CD4-positive, alpha-beta T cell treated with Interleukin-15 for 4 hours (primary cell): Measurements from ENCODE around the gene IFI27.
"Not testable (repeated sequence)": the region's sequence is repeated elsewhere in the genome, so short reads cannot be mapped to it uniquely, and the experiment has no call there.

Experiments used
- DNase-seq: peaks from one replicate; pipeline ENCODE4 v3.0.0-alpha.2; 2020; ENCODE audit warnings: low spot score

Gene IFI27

DNA sequence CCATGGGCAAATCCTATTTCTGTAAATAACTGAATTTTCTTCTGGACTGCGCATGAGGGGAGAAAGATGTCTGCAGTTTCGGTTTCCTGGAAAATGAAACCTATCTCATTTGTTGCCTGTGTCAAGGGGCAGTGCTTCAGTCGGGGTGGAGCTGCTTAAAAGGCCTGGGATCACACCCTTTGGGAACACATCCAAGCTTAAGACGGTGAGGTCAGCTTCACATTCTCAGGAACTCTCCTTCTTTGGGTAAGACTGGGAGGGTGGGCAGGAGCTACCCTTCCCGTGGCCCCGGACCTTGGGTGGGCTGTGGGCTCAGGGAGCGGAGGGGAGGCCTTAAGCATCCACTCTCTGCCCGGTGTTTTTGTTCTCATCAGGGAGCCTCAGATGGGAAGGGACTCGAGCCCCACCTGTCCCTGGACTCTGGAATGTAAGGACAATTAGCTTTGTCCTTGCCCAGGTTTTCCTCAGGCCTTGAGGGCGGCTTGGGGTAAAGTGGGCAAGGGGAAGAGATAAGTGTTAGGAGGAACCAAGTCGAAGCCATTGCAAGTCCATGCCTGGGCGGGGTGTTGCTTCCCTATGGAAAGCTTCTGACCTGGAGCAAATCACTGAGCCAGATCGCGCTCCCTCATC lies at the start of gene IFI27:
Gene IFI27 (plus strand): TSS at position 185 of the 630 bp plus-strand sequence.
- no peak for DNase-seq

DNA sequence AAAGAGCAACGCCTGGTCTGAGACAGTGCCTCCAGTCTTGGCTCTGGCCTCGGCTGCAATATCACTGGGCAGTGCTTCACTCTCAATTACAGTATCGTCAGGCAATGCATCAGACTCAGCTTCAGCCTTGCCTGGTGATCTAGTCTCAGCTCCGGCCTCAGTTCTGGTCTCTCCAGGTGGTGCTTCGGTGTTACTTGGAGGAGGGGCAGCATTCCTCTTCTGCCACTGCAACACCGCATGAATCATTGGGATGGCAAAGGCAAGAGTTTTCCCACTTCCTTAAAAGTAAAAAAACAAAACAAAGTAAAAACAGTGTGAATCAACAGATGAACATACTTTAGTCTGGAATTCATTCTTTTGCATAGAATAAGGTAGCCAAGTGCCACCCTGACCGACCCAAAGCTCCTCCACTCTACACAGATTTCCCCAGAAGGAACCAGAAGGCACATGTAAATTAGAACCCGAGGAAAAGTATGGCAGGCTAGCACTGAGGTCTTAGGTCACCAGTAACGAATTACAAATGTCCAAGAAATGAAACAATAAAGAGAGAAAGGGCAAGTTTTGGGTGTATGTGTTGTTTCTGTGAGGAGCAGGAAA lies 48.1 kb upstream of the IFI27 start:
- DNase-seq, result no peak

DNA sequence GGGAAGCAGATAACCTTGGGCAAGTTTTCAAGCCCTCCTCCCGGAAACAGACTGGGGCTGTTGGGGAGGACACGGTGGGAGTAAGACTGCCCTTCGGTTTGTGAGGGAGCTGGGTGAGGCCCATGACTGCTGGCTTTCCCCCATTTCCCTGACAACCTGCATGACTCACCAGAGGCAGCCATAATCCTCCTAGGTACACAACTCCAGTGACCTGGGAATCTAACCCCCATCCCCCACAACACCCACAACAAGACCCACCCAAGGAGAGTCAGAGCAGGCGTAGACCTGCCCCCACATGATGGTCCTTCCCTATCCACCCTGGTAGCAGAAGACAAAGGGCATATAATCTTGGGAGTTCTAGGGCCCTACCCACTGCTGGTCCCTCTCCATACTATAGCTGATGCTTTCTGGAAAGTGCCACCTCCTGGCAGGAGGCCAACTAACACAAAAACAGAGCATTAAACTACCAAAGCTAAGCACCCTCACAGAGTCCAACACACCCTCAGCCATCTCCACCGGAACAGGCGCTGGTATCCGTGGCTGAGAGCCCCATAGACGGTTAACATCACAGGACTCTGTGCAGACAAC lies 44.4 kb upstream of the IFI27 start:
- DNase-seq, result no peak

DNA sequence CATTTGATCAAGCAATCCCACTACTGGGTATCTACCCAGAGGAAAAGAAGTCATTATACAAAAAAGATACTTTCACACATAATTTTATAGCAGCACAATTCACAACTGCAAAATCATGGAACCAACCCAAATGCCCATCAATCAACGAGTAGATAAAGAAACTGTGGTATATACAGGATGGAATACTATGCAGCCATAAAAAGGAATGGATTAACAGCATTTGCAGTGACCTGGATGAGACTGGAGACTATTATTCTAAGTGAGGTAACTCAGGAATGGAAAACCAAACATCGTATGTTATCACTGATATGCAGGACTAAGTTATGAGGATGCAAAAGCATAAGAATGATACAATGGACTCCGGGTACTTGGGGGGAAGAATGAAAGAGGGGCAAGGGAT lies 38.5 kb upstream of the IFI27 start:
- DNase-seq, result not testable (repeated sequence)

DNA sequence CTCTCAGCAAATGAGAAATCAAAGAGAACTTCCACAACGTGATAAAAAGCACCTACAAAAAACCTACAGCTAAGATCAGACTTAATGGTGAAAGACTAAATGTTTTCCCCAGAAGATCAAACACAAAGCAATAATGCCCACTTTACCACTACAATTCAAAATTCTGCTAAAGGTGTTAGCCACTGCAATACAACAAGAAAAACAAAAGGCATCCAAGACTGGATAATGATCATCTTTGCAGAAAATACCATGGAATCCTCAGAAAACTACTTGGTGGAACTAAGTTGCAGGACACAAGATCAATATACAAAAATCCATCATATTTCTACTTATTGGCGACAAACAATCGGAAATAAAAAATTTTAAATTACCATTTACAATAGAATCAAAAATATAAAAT lies 36.0 kb upstream of the IFI27 start:
- no peak for DNase-seq

DNA sequence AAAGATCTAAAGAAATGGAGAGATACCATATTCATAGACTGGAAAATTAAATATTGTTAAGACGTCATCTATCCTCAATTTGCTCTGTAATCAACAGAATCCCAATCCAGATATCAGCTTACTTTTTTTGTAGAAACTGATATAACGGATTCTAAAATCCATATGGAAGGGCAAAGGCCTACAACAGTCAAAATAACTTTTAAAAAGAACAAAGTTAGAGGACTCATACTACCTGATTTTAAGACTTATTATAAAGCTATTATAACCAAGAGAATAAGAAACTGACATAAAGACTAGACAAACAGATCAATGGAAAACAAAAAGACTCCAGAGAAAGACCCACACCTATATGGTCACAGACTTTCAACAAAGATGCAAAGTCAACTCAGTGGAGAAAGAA lies 35.5 kb upstream of the IFI27 start:
- no peak for DNase-seq

DNA sequence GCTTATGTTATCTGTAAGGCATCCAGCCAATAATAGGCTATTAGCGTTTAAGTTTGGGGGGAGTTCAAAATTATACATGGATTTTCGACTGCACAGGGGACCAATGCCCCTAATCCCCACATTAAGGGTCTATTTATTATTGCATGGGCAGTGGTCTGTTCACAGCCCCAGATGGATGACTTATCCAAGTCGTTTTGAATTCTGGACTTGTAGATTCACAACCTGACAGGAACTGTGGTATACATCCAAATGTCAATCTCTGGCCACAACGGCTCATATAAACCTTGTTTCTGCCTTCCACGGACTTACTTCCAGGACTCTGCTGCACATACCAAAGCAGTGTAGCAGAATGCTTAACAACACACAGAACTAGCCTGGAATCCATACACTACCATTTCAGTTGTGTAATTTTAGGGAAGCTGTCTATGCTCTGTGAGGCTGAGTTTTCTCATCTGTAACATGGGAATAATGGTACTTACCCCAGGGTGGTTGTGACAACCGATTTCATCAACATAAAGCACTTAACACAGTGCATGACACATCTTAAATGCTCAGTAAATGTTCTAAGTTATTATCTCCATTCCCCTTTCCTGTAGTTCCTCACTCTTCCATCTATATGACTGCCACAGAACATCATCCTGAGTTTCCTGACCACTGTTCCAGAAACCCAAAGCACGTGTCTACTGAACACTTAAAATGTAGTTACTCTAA lies 33.3 kb upstream of the IFI27 start:
- DNase-seq, result no peak

DNA sequence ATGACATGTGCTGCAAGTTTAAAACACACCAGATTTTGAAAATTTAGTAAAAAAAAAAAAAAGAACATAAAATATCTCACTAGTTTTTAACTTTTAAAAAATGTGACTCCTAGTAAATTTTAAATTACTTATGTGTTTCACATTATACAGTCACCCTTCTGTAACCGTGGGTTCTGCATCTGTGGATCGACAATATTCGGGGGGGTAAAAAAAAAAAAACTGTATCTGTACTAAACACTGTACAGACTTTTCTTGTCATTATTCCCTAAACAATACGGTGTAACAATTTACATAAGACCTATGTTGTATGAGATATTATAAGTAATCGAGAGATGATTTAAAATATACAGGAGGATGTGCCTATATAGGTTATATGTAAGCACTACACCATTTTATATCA lies 32.7 kb upstream of the IFI27 start:
- no peak for DNase-seq

DNA sequence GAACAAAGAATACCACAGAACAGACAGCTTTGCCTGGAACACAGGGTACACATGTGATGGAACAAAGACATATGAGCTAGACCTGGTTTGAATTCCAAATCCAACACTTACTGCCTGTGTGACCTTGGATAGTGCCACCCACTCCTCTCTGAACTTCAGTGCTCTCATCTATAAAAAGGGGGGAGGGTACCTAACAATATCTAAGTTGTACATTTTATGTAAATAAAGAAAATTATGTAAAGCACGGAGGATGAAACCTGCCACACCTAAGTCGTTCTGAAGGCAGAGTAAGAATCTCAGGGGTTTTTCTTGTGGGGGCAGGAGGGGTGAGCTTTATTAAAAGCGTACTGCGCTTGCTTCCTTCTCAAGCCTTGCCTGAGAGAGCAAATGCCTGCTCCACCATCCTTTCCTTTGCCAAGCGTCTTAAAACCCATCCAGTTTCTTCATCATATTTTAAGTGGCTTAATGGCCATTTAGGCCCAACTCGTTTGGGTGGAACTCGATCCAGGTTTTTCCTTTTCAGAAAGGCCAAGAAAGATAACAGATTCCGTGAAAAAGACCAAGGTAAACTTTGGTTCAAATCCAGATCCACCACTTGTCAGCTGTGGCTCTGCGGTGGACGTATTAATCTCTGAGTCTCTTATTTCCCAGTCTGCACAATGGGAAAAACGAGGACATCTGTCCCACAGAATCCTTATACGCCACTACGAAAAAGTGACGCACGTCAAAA lies 30.5 kb upstream of the IFI27 start:
- DNase-seq, result peak; percentile 14

DNA sequence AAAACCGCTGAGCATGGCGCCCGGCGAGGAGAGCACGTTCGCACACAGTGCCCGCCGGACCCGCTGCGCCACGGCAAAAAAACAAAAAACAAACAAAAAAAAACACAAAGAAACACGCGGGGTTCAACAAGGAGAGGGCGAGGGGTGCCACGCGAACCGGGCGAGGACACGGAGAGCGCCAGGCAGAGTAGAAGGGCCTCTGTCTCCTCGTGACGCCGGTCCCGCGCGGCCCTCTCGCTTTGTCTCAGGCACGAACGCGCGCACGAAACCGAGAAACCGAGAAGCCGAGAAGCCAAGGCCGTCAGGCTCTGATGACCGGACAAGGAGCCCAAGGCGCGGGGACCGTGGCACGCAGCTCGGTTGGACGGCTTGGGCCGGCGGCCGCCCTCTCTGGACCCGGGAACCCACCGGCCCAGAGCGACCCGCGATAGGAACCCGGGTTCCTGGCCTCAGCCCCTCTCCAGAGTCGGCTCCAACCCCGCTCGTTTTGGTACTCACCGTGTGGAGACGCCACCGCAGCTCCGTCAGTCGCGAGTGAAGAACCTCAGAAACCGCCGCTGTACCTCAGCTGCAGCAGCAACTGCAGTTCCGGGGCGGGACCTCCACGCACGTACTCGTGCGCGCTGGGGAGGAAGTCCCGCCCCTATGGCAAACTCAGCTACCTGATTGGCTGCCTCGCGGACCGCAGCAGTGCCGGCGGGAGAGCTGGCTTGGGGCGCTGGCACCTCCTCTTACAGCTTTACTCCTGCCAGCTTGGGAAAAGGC lies 29.7 kb upstream of the IFI27 start, which contains the start of the genes DDX24 and IFI27L1:
Gene DDX24 (minus strand): TSS at position 582 of the 765 bp plus-strand sequence. CDS start 1,460 bp downstream, outside the sequence.
Gene IFI27L1 (plus strand): TSS at position 690 of the 765 bp plus-strand sequence. CDS start 15,628 bp downstream, outside the sequence.
- DNase-seq, result peak; percentile 96

DNA sequence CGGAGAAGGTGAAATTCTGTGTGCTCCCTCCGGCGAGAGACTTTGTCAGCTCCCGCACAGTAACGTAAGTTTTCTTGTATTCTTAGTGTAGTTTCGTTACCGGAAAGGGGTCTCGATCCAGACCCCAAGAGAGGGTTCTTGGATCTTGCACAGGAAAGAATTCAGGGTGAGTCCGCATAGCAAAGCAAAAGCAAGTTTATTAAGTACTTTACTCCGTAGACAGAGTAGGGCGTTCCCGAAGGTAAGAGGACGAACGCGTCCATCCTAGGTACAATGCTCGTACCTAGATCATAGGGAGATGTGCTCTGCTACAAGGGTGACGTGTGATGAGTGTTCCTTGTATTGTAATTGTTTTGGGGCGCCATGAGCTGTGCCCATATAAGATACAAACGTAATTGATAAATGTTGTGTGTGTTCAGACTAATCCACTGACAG lies 29.1 kb upstream of the IFI27 start:
- DNase-seq, result peak; percentile 6

DNA sequence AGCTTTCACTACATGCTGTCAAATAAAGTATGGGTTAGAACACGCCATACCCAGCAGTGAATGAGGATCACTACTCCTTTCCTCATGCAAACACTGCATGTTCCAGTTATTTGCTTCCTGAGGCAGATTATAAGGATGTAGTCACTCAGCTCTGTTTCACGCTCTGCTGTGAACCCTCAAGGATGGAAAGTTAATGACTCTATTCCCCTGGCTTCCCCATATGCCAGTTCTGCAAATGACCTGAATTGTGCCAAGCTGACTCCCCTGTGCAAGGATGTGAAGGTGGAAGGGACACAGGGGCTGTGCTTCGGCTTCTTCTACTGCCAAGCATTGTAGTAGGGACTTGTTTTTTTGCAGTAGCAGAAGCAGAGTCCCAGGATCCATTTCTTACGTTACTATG lies 22.6 kb upstream of the IFI27 start:
- no peak for DNase-seq

DNA sequence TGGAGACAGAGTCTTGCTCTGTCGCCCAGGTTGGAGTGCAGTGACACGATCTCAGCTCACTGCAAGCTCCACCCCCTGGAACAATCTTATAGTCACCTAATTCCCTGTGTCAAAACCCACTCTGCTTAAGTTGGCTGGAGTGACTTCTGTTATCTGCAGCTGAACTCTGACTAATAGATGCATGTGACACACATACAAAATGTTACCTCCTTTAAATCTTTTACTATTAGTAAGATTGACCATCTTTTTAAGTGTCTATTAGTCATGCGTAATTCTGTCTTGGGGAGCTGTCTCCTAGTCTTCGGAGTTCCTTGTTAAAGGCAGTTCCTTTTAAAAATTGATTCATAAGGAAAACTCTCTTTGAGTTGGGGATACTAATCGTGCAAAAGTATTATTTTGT lies 22.0 kb upstream of the IFI27 start:
- no peak for DNase-seq

DNA sequence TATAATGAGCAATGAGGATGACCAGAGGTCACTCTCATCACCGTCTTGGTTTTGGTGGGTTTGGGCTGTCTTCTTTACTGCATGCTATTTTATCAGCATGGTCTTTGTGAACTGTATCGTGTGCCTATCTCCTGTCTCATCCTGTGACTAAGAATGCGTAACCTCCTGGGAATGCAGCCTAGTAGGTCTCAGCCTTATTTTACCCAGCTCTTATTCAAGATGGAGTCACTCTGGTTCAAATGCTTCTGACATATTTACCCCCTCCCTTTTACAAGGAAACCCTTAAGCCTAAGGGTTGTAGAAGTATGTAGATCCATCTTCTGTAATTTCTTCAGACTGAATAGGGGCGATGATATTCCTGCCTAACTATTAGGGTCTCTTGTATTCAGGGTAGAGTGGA lies 21.1 kb upstream of the IFI27 start:
- no peak for DNase-seq

DNA sequence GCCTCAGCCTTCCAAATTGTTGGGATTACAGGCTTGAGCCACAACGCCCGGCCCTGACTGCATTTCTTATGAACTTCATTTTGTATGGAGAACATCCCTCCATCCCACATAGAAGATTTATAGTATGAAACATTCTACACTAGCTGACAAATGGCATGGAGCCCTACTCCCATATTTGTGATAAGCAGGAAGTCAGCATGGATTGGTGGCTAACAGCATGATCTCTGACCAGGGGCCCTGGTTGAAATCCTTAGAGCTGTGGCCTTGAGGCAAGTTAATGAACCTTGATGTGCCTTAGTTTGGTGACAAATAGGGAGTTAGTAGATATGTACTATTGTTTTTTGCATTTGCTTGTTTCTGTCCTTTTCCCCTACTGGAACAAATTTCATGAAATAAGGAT lies 17.1 kb upstream of the IFI27 start:
- no peak for DNase-seq

DNA sequence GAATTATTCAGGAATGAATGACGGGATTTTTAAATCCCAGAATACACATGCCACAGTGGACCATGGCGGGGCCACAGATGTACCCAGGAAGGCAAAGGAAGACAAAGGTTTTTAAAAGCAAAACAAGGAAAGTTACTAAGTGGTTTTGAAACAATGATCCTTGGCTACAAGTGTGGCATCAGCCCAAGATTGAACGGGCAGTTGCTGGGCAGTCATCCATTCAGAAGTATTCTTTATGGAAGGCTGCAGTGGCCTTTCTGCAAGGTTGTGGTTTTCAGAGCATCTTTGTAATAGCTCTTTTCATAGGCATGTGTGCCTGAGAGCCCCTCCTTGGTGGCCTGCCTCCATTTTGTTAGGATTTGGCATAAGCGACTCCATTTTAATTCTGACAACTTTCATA lies 13.4 kb upstream of the IFI27 start:
- no peak for DNase-seq

DNA sequence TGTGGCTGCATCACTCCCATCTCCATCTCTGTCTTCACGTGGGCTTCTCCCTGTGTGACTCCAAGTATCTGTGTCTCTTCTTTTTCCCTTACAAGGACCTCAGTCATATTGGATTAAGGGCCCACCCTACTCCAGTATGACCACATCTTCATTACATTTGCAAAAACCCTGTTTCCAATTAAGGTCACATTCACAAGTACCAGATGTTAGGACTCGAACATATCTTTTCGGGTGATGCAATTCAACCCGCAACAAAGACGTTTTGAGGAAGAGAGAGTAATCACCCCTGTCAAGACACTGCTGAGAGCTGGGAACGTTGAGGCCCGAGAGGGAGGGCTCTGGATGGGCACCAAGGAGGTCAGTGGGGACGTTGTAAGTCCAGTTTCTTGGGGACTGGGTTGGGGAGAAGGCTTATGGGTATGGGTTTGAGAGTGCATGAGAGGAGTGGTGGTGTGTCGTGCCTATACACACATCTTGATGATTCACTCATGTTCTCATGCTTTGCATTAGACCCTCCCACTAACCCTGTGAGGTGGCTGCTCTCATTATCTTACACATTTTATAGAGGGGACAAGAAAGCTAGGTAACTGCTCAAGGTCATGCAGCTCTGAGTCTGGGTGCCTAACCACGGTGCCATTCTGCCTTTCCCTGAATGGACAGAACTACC lies 12.1 kb upstream of the IFI27 start:
- no peak for DNase-seq

DNA sequence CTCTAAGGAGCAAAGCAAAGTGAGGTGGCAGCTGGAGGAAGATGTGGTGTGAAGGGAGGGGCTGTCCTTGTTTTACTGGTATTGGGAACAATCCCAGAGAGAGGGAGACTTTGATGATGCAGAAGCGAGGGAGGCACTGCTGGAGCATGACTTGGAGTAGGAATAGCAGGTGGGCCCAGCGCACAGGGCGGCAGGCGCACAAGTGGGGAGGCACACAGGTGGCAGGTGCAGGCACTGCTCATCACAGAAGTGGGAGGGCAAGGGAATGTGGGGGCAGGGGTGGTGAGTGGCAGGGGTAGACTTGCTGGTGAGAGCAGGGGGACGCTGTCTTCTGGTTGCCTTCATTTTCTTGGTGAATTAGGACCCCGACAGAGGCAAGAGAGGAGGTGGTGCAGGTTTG lies 11.5 kb upstream of the IFI27 start:
- no peak for DNase-seq

DNA sequence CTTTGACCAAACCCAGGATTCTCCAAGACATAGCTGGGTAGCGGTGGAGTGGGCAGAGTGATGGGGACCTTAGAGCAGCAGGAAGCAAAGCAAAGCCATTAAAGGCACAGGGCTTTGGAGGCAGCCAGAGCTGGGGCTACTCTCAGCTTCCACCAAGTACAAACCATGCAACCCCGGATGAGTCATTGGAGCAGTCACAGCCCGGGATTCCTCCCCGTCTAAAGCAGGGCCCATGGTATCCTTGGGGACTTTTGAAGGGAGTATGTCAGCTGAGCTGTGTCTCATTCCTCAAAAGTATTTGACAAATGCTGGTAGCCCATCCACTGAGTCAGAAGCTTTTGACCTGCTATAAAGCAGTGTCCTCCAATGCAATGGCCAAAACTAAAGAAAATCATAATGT lies 9.7 kb upstream of the IFI27 start:
- no peak for DNase-seq

DNA sequence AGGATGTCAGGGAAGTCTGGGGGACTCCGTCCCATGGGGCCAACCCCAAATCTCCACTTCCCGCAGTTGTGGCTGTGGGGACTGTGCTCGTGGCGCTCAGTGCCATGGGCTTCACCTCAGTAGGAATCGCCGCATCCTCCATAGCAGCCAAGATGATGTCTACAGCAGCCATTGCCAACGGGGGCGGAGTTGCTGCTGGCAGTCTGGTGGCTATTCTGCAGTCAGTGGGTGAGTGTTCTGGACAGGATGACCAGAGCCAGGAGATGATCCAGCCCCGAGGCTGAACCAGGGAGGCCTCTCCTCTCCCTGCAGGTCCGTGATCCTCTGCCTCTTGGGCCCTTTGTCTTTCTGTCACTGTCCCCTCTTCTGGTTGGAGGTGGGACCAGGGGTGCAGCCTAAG lies 8.8 kb upstream of the IFI27 start:
- DNase-seq, result no peak
